NB4 (cell line): ENCODE results near the gene LRFN2.

Experiments
- DNase-seq: peaks from one replicate; pipeline ENCODE4 v3.0.0; 2010; ENCODE audit warnings: low read depth
- H3K4me3 ChIP-seq: one replicate; pipeline ENCODE4 v1.5.1; 2011; ENCODE audit warnings: mild to moderate bottlenecking, low read depth, low read length, moderate library complexity
- MYC ChIP-seq: IDR thresholded peaks from 2 replicates; pipeline ENCODE4 v1.6.1; 2011; ENCODE audit warnings: low read depth, low read length
- POLR2A ChIP-seq: IDR thresholded peaks from 2 replicates; pipeline ENCODE4 v1.6.1; 2011; ENCODE audit warnings: mild to moderate bottlenecking; ENCODE audit not compliant: insufficient read length; ENCODE audit errors: extremely low read depth
- TF ChIP-seq, protein P1 (sequence below): IDR thresholded peaks from one replicate; pipeline ENCODE4 v1.5.1; 2012; ENCODE audit warnings: low read depth, low read length
- TF ChIP-seq, protein P2 (sequence below): IDR thresholded peaks from 2 replicates; pipeline ENCODE4 v1.6.1; 2011; ENCODE audit warnings: low read depth, low read length

Gene LRFN2

DNA sequence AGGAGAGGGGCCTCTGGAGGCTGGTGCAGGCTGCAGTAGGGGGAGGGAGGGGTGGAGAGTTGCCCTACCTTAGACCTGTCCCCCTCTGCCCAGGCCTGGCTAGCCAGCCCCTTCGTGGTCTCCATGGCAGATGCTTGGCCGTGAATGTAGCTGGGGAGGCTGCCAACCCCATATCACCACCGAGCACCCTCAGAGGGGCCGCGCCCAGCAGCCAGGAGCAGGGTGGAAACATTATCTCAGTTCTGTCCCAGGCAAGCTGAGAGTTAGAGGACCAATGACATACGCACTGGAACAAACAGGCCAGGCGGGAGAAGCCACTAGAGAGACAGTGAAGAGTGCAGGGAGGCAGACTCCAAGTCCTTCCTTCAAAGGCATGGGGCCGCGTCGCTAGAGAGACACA is 66.5 kb downstream of the LRFN2 start:
- TF ChIP-seq, protein P1, sequence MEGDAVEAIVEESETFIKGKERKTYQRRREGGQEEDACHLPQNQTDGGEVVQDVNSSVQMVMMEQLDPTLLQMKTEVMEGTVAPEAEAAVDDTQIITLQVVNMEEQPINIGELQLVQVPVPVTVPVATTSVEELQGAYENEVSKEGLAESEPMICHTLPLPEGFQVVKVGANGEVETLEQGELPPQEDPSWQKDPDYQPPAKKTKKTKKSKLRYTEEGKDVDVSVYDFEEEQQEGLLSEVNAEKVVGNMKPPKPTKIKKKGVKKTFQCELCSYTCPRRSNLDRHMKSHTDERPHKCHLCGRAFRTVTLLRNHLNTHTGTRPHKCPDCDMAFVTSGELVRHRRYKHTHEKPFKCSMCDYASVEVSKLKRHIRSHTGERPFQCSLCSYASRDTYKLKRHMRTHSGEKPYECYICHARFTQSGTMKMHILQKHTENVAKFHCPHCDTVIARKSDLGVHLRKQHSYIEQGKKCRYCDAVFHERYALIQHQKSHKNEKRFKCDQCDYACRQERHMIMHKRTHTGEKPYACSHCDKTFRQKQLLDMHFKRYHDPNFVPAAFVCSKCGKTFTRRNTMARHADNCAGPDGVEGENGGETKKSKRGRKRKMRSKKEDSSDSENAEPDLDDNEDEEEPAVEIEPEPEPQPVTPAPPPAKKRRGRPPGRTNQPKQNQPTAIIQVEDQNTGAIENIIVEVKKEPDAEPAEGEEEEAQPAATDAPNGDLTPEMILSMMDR: no peak
- no peak for TF ChIP-seq MYC
- TF ChIP-seq POLR2A: no peak
- TF ChIP-seq, protein P2, sequence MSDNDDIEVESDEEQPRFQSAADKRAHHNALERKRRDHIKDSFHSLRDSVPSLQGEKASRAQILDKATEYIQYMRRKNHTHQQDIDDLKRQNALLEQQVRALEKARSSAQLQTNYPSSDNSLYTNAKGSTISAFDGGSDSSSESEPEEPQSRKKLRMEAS: no peak
- DNase-seq: no peak
- H3K4me3 ChIP-seq: no peak overlapping the region

DNA sequence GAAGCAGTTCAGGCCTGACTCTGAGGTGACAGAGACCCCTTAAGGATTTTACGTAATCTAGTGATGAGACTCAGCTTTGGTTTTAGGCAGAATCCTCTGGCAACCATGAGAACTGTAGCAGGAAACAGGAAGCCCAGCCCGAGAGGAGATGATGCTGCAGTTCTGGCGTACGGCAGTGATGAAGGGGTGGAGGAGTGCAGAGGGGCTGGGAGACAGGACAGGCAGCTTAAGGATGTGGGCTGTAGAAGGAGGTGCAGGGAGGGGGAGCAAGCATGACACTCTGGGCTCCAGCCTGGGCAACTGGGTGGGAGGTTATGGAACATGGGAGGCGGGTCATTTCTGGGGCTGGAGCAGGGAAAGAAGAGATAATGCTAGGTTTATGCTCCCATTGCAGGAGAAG is 67.1 kb downstream of the LRFN2 start:
- TF ChIP-seq MYC (no peak), POLR2A (no peak)
- TF ChIP-seq, protein P2: no peak
- TF ChIP-seq, protein P1: no peak
- no peak overlapping the region for H3K4me3 ChIP-seq
- DNase-seq: no peak

DNA sequence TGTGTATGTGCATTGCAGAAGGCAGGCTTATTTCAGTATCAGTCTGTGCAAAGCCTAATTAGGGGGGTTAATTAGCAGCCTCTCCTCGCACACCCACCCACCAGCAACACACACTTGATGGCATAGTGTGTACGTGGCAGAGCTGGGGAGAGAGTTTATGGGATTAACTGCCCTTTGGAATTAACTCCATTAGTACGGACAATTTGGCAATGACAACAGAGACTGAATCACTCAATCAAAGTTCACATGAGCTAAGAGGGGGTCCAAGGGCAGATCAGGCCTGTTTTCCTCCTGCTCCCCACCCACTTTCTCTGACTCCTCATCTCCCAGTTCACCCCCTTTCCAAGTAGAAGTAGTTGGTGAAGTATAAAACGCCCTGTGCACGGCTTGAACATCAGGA is 69.5 kb downstream of the LRFN2 start:
- DNase-seq: no peak
- no peak overlapping the region for H3K4me3 ChIP-seq
- TF ChIP-seq, protein P1: no peak
- TF ChIP-seq, protein P2: no peak
- TF ChIP-seq POLR2A (no peak), MYC (no peak)

DNA sequence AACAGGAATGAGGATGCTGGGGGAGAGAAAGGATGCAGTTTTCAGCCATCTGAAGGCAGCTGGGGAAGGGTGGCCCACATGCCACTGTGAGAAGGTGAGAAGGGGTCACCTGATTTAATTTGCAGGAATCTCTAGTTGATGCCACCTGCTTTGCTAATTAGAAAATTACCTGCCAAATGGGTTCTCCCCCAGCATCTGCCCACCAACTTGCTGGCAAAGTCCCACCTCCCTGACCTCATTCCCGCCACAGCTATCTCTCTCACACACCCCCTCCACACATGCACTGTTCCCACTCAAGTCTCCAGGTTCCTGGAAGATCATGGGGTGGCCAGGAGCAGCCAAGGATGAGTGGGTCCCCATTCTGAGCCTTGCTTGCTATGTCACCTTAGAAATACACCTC is 70.7 kb downstream of the LRFN2 start:
- no peak overlapping the region for H3K4me3 ChIP-seq
- DNase-seq: no peak
- TF ChIP-seq MYC: no peak
- no peak for TF ChIP-seq POLR2A
- TF ChIP-seq, protein P1: no peak
- TF ChIP-seq, protein P2: no peak

DNA sequence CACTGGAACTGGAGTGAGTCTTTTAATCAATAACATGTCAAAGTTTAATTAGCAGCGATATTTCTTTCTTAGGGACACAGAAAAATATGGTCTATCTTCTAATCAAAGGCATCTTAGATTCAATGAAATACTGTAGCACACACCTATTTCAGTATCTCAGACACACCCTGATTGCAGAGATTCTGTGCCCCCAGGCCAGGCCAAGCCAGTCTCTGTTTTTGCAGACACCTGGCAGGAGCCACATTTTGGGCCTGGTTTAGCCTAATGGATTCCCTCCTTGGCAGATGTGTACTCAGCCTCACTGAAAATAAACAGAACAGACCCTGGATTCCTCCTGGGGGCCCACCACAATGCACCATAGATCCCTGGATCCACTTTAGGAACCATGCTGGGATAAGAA is 74.8 kb downstream of the LRFN2 start:
- no peak overlapping the region for H3K4me3 ChIP-seq
- no peak for DNase-seq
- TF ChIP-seq, protein P2: no peak
- TF ChIP-seq MYC (no peak), POLR2A (no peak)
- TF ChIP-seq, protein P1: no peak

DNA sequence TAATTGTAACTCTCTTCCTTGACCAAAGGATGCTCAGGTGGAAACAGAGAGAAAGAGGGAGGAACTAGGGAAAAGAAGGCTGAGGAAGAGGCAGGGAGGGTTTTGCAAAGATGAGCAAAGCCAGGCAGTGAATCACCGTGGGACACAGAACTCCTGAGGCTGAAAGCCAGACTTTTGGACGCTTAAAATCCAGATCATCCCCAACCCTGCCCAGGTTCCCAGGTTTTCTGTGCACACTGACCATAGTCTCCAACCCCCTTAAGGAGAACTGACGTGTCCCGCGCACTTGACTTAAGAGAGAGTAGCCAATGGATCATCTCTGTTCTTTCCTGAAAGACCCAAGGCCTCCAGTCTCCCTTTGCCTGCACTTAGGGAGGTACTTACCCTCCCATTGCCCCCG is 75.3 kb downstream of the LRFN2 start:
- no peak for DNase-seq
- no peak for TF ChIP-seq POLR2A
- no peak for TF ChIP-seq MYC
- TF ChIP-seq, protein P1: no peak
- TF ChIP-seq, protein P2: no peak
- no peak overlapping the region for H3K4me3 ChIP-seq
